Mesendoderm (in vitro differentiated cells): ENCODE results near the gene GBX1.

Experiments used
- DNase-seq: peaks from one replicate; pipeline ENCODE4 v3.0.0; 2013
- H2AK5ac ChIP-seq: 2 replicates; pipeline ENCODE4 v1.6.1; 2013; ENCODE audit warnings: low read length, inconsistent platforms
- H2BK120ac ChIP-seq: 2 replicates; pipeline ENCODE4 v1.6.1; 2013; ENCODE audit warnings: low read depth, mild to moderate bottlenecking, low read length, moderate library complexity, mixed read lengths
- H2BK15ac ChIP-seq: replicated peaks from 2 replicates; pipeline ENCODE4 v1.6.1; 2013; ENCODE audit warnings: low read depth, mild to moderate bottlenecking, moderate library complexity
- H2BK5ac ChIP-seq: 2 replicates; pipeline ENCODE4 v1.6.1; 2013; ENCODE audit warnings: low read length, inconsistent platforms
- H3K18ac ChIP-seq: 2 replicates; pipeline ENCODE4 v1.6.1; 2013; ENCODE audit warnings: mild to moderate bottlenecking, low read length, mixed read lengths
- H3K23ac ChIP-seq: one replicate; pipeline ENCODE4 v1.6.1; 2013; ENCODE audit warnings: low read length
- H3K27ac ChIP-seq: 2 replicates; pipeline ENCODE4 v1.5.1; 2013; ENCODE audit warnings: low read depth, mild to moderate bottlenecking, inconsistent platforms, low read length, moderate library complexity
- H3K27me3 ChIP-seq: 2 replicates; pipeline ENCODE4 v1.6.1; 2013; ENCODE audit warnings: low read length, control low read depth, mild to moderate bottlenecking, inconsistent platforms; ENCODE audit not compliant: insufficient read depth, poor library complexity
- H3K36me3 ChIP-seq: 2 replicates; pipeline ENCODE4 v1.6.1; 2013; ENCODE audit warnings: low read length, inconsistent platforms; ENCODE audit not compliant: control insufficient read depth, insufficient read depth
- H3K4ac ChIP-seq: one replicate; pipeline ENCODE4 v1.6.1; 2013; ENCODE audit warnings: low read depth, mild to moderate bottlenecking, low read length, moderate library complexity
- H3K4me1 ChIP-seq: 2 replicates; pipeline ENCODE4 v1.6.1; 2013; ENCODE audit warnings: low read depth, low read length, inconsistent platforms; ENCODE audit not compliant: control insufficient read depth
- H3K4me2 ChIP-seq: 2 replicates; pipeline ENCODE4 v1.6.1; 2013; ENCODE audit warnings: low read length
- H3K4me3 ChIP-seq: 2 replicates; pipeline ENCODE4 v1.5.1; 2013; ENCODE audit warnings: mild to moderate bottlenecking, low read length
- H3K56ac ChIP-seq: one replicate; pipeline ENCODE4 v1.6.1; 2013; ENCODE audit warnings: low read length
- H3K79me1 ChIP-seq: 2 replicates; pipeline ENCODE4 v1.6.1; 2013; ENCODE audit warnings: low read length, inconsistent platforms
- H3K79me2 ChIP-seq: 2 replicates; pipeline ENCODE4 v1.6.1; 2013; ENCODE audit warnings: mild to moderate bottlenecking, low read length; ENCODE audit not compliant: control insufficient read depth, insufficient read depth
- H3K9ac ChIP-seq: 2 replicates; pipeline ENCODE4 v1.6.1; 2013; ENCODE audit warnings: low read length, inconsistent platforms
- H4K5ac ChIP-seq: one replicate; pipeline ENCODE4 v1.6.1; 2013; ENCODE audit warnings: low read length
- H4K8ac ChIP-seq: one replicate; pipeline ENCODE4 v1.6.1; 2013; ENCODE audit warnings: low read depth, mild to moderate bottlenecking, control low read depth, low read length, moderate library complexity
- WGBS: extraction: QIAGEN DNeasy Blood & Tissue Kit; methylation state at CpG from one replicate; pipeline ENCODE4 v1.1.7; 2013; ENCODE audit warnings: low lambda C conversion rate, missing lambda C conversion rate; ENCODE audit not compliant: insufficient coverage; ENCODE audit errors: extremely low coverage; 5-methylcytosine and 5-hydroxymethylcytosine counted together

GBX1 gene

GRCh38 chr7:151113344-151114150, 53.9 kb downstream of the GBX1 start:
- Histone ChIP-seq H4K8ac (no peak overlapping the region), H2BK5ac (peak overlapping the region; percentile 65), H3K79me2 (no peaks in the 10 kb centered on the region), H3K4me3 (no peak overlapping the region), H3K27ac (peak overlapping the region; percentile 92), H3K4me1 (peaks cover 11% of the 10 kb centered on the region), H3K4ac (no peak overlapping the region), H3K79me1 (peaks cover 10% of the 10 kb centered on the region), H3K23ac (no peak overlapping the region), H3K18ac (peak overlapping the region; percentile 19), H2BK120ac (no peak overlapping the region), H3K27me3 (no peaks in the 10 kb centered on the region), H4K5ac (no peak overlapping the region), H3K36me3 (no peaks in the 10 kb centered on the region), H3K56ac (peak overlapping the region; percentile 58), H2BK15ac (no peak overlapping the region), H3K9ac (peak overlapping the region; percentile 55), H2AK5ac (no peak overlapping the region), H3K4me2 (peak overlapping the region; percentile 62)
- peak; percentile 97 for DNase-seq
- WGBS, result no CpG with 5 or more reads among the region's 13 CpGs

GRCh38 chr7:151110941-151111645, 56.4 kb downstream of the GBX1 start:
- Histone ChIP-seq H3K18ac (no peak overlapping the region), H3K23ac (no peak overlapping the region), H3K4me1 (peaks cover 11% of the 10 kb centered on the region), H3K27ac (no peak overlapping the region), H3K4ac (no peak overlapping the region), H3K4me2 (no peak overlapping the region), H3K36me3 (no peaks in the 10 kb centered on the region), H2BK5ac (no peak overlapping the region), H4K8ac (no peak overlapping the region), H3K56ac (peak overlapping the region; percentile 60), H3K9ac (no peak overlapping the region), H4K5ac (no peak overlapping the region), H3K27me3 (no peaks in the 10 kb centered on the region), H2BK120ac (no peak overlapping the region), H3K79me1 (peaks cover 5% of the 10 kb centered on the region), H3K79me2 (no peaks in the 10 kb centered on the region), H2AK5ac (no peak overlapping the region), H2BK15ac (no peak overlapping the region), H3K4me3 (no peak overlapping the region)
- no CpG with 5 or more reads among the region's 20 CpGs for WGBS
- DNase-seq, result peak; percentile 81

GRCh38 chr7:151110236-151110940, 57.1 kb downstream of the GBX1 start:
- peaks cover 9% of the 10 kb centered on the region for H3K4me1 ChIP-seq
- no peak overlapping the region for H2BK120ac ChIP-seq
- no CpG with 5 or more reads among the region's 11 CpGs for WGBS
- H3K23ac ChIP-seq, result no peak overlapping the region
- no peak overlapping the region for H2BK15ac ChIP-seq
- H4K5ac ChIP-seq, result no peak overlapping the region
- no peak overlapping the region for H3K27ac ChIP-seq
- no peak overlapping the region for H3K9ac ChIP-seq
- no peak overlapping the region for H3K18ac ChIP-seq
- H3K36me3 ChIP-seq, result no peaks in the 10 kb centered on the region
- H2BK5ac ChIP-seq, result no peak overlapping the region
- H2AK5ac ChIP-seq, result no peak overlapping the region
- H4K8ac ChIP-seq, result no peak overlapping the region
- H3K4me3 ChIP-seq, result no peak overlapping the region
- no peak overlapping the region for H3K4ac ChIP-seq
- H3K56ac ChIP-seq, result peak overlapping the region; percentile 60
- no peak for DNase-seq
- no peak overlapping the region for H3K4me2 ChIP-seq
- peaks cover 4% of the 10 kb centered on the region for H3K79me1 ChIP-seq
- H3K79me2 ChIP-seq, result no peaks in the 10 kb centered on the region
- no peaks in the 10 kb centered on the region for H3K27me3 ChIP-seq

- no peak overlapping the region for H4K8ac ChIP-seq
- H3K23ac ChIP-seq, result no peak overlapping the region
- DNase-seq, result peak; percentile 47
- H3K79me1 ChIP-seq, result peaks cover 4% of the 10 kb centered on the region
- H3K36me3 ChIP-seq, result no peaks in the 10 kb centered on the region
- no peak overlapping the region for H3K18ac ChIP-seq
- H3K27ac ChIP-seq, result no peak overlapping the region
- H4K5ac ChIP-seq, result no peak overlapping the region
- H3K4me1 ChIP-seq, result peaks cover 10% of the 10 kb centered on the region
- H2BK5ac ChIP-seq, result no peak overlapping the region
- no peak overlapping the region for H2BK120ac ChIP-seq
- no peak overlapping the region for H3K4ac ChIP-seq
- no peak overlapping the region for H3K56ac ChIP-seq
- H2AK5ac ChIP-seq, result no peak overlapping the region
- no peaks in the 10 kb centered on the region for H3K79me2 ChIP-seq
- no peak overlapping the region for H3K4me2 ChIP-seq
- no peak overlapping the region for H3K4me3 ChIP-seq
- no peak overlapping the region for H3K9ac ChIP-seq
- no peaks in the 10 kb centered on the region for H3K27me3 ChIP-seq
- no CpG with 5 or more reads among the region's 15 CpGs for WGBS
- no peak overlapping the region for H2BK15ac ChIP-seq
These were observed 58.1 kb downstream of the GBX1 start for GRCh38 chr7:151109094-151110048.

GRCh38 chr7:151107882-151108281, 59.6 kb downstream of the GBX1 start:
- WGBS, result no CpG with 5 or more reads among the region's 10 CpGs

More at GRCh38 chr7:151107882-151108281, 59.6 kb downstream of the GBX1 start:
- Histone ChIP-seq H2BK120ac (no peak overlapping the region), H2BK5ac (no peak overlapping the region), H3K27ac (no peak overlapping the region), H4K5ac (no peak overlapping the region), H3K4me1 (peaks cover 3% of the 10 kb centered on the region), H3K56ac (no peak overlapping the region), H3K4me3 (no peak overlapping the region), H3K4me2 (no peak overlapping the region), H3K36me3 (no peaks in the 10 kb centered on the region), H3K79me1 (peaks cover 1% of the 10 kb centered on the region), H3K79me2 (no peaks in the 10 kb centered on the region), H4K8ac (no peak overlapping the region), H3K23ac (no peak overlapping the region), H2BK15ac (no peak overlapping the region), H3K9ac (no peak overlapping the region), H3K27me3 (no peaks in the 10 kb centered on the region), H2AK5ac (no peak overlapping the region), H3K4ac (no peak overlapping the region), H3K18ac (no peak overlapping the region)
- DNase-seq, result no peak
